HG02981 (cell line): ENCODE measurements around the gene UQCRHL.

Experiments used
- ATAC-seq: cut with Tn5 transposase; IDR thresholded peaks from one replicate; pipeline ENCODE4 v1.9.1; 2021; ENCODE audit warnings: mild to moderate bottlenecking, moderate library complexity; ENCODE audit not compliant: unreplicated experiment

UQCRHL gene

DNA sequence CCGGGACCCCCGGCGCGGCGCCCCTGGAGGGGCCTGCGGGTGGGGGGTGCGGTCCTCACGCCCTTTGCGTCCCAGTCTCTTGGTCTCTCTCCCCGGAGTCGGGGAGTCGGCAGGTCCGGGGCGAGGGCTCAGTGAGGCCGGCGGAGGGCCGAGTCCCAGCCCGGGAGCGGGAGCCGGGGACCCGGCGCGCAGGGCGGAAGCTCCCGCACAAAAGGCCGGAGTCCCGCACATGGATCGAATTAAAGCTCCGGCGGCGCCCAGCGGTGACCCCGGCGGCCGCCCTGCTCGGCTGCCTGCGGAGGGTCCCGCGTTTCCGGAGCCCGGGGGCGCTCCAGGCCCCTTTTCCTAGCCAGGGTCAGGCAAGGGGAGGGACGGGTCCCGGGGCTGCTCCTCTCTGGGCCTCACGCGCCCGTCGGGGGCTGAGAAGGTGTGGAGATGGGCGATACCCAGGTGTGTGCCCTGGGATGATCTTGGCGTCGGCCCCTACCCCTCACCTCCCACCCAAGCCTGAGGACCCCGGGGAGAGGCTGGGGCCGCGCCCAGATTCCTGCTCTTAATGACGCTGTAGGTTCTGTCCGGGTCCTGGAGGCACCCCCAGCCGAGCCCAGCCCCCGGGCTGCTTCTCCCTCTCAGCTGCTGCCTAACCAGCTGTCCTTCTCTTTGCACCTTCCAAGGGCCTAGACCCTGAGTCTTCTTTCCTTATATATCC lies 48.3 kb downstream of the UQCRHL start:
- ATAC-seq, result no peak

DNA sequence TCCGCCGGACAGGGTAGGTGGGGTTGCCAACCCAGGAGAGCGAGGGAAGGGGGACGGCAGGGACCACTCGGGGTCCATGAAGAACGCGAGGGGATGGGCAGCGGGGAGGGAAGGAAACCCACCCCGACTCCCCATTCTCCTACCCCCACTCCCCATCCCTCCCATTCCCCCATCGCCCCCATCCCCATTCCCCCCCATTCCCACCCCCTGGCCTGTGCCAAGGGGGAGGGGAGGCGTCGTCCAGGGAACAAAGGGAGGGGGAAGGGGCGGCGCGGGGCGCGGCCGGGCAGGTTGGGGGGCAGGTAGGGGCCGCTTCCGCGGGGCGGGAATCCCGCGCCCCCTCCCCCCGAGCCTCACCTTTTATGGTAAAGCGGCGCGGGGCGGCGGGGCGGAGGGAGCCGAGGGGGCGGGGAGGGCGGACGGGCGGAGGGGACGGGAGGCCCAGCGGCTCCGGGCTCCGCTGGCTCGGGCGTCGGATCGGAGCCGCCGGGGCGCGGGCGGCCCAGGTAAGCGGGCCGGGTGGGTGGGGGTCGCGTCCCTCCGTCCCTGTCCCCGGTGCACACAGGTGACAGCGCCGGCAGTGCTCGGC lies 49.0 kb downstream of the UQCRHL start, which contains the start of gene FBLIM1:
TSS of gene FBLIM1 (plus strand) at position 453 of the 589 bp plus-strand sequence. CDS start 6,189 bp downstream, outside the sequence.
- no peak for ATAC-seq

DNA sequence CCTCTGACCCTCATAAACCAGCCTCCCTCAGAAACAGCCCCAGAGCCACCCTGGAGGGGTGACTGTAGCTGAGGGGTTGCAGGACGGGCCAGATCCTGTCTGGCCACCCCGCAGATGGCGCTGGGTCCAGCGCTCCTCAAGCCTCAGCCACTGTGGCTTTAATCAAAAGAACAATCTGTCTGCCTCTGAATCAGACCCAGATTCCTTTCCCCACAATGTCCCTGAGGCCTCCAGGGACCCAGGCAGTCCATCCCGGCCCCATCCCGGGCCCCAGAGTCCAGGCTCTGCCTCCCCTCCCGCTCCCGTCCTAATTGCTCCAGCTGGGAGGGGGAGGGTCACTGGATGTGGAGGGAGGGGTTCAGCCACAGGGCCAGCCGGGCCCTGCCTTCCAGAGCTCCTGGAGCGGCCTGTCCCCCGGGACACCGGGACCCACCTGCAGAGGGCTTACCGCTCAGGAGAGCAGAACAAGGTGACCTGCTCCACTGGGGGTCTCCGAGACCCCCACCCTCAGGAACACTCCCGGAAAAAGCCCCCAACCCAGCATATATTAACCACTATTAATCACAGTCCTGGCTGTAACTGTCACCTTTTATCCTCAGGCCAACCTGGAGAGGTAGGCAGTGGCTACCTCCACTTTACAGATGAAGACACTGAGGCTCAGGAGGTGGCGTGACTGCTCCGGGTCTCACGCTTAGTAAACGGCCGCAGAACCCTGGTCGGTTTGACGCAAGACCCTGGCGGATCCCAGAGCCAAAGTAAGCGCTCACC lies 49.7 kb downstream of the UQCRHL start:
- ATAC-seq, result no peak
